HCT116 (cell line): ENCODE measurements around the gene SMAD7. TPM values are rescaled to one million over a fixed set of nuclear protein-coding genes. Genes with fewer than 3 reads are reported as not detected.

ENCODE experiments used
- ATAC-seq: fragments of 200-7000 bp; cut with Tn5 transposase; 2 replicates; pipeline ENCODE4 v1.9.1; 2020; ENCODE audit warnings: mild to moderate bottlenecking, moderate library complexity
- BruUV-seq: library from RNA; stranded (reverse); fragments of 400-500 nt; replicated peaks from 2 replicates; lab custom pipeline; 2021; lab: Mats Ljungman, UMichigan
- CTCF ChIA-PET: fragments of 300-600 bp; sonication (Branson Sonifier 250); formaldehyde crosslinking; loops from one replicate; lab custom pipeline; 2021; ENCODE audit warnings: antibody characterized with exemption; lab: Charles Lee
- POLR2A ChIA-PET: fragments of 300-600, 350-600 bp; sonication (Branson Sonifier 250); formaldehyde crosslinking; loops from one replicate; lab custom pipeline; 2021; ENCODE audit warnings: antibody characterized with exemption; lab: Charles Lee
- RAD21 ChIA-PET, 2 experiments: fragments of 300-600 bp; sonication (Branson Sonifier 250); formaldehyde crosslinking; loops; one replicate each; lab custom pipeline; 2023; ENCODE audit warnings: low total read pairs in 2 of 2; ENCODE audit not compliant: uncharacterized antibody in 2 of 2, unreplicated experiment in 2 of 2, low non-redundant PET in 1 of 2; lab: Charles Lee
- DNase-seq: peaks from one replicate; pipeline ENCODE4 v3.0.0-alpha.2; 2010; ENCODE audit warnings: low read depth, low spot score
- H2AFZ ChIP-seq: fragments of 200-600 bp; shearing (Covaris generic), sonication (generic); 2 replicates; pipeline ENCODE4 v1.6.1; 2017; ENCODE audit warnings: low read depth, mixed run types, mixed read lengths, antibody characterized with exemption, low read length; ENCODE audit not compliant: poor library complexity, severe bottlenecking
- H3K27ac ChIP-seq: 2 replicates; pipeline ENCODE4 v1.5.1; 2012; ENCODE audit warnings: low read depth, low read length
- H3K27me3 ChIP-seq: fragments of 200-600 bp; sonication (generic); 2 replicates; pipeline ENCODE4 v1.6.1; 2016; ENCODE audit warnings: mixed run types, low read length, mixed read lengths; ENCODE audit not compliant: insufficient read depth
- H3K36me3 ChIP-seq, 2 experiments: fragments of 200-500 bp in 1 of 2; fragments of 200-600 bp in 1 of 2; sonication (Bioruptor generic) in 1 of 2; sonication (generic) in 1 of 2; 2 replicates each; pipeline versions ENCODE4 v1.5.1 to v1.6.1; 2014 to 2016; ENCODE audit warnings: low read length in 2 of 2, inconsistent platforms in 1 of 2, mixed read lengths in 1 of 2, mixed run types in 1 of 2; ENCODE audit not compliant: insufficient read depth in 2 of 2, control insufficient read depth in 1 of 2
- H3K4me1 ChIP-seq, 2 experiments: fragments of 200-600 bp in 1 of 2; sonication (generic) in 1 of 2; 2 replicates each; pipeline versions ENCODE4 v1.5.1 to v1.6.1; 2012 to 2017; ENCODE audit warnings: low read length in 2 of 2, inconsistent platforms in 1 of 2, mild to moderate bottlenecking in 1 of 2, mixed read lengths in 1 of 2, mixed run types in 1 of 2, moderate library complexity in 1 of 2; ENCODE audit not compliant: insufficient read depth in 2 of 2, control insufficient read depth in 1 of 2
- H3K4me2 ChIP-seq: fragments of 200-600 bp; sonication (generic); 2 replicates; pipeline ENCODE4 v1.6.1; 2017; ENCODE audit warnings: mixed run types, low read length, mixed read lengths
- H3K4me3 ChIP-seq, 2 experiments: fragments of 200-600 bp in 1 of 2; sonication (generic) in 1 of 2; replicated peaks in 1 of 2; 2 replicates each; pipeline ENCODE4 v1.5.1; 2011 to 2016; ENCODE audit warnings: low read length in 2 of 2, control low read depth in 1 of 2, low read depth in 1 of 2, mild to moderate bottlenecking in 1 of 2, mixed read lengths in 1 of 2, mixed run types in 1 of 2
- H3K79me2 ChIP-seq: fragments of 200-600 bp; sonication (generic); 2 replicates; pipeline ENCODE4 v1.6.1; 2017; ENCODE audit warnings: mild to moderate bottlenecking, mixed run types, low read length, moderate library complexity, mixed read lengths; ENCODE audit not compliant: insufficient read depth
- H3K9ac ChIP-seq: fragments of 200-600 bp; sonication (generic); 2 replicates; pipeline ENCODE4 v1.6.1; 2016; ENCODE audit warnings: low read length, mixed read lengths
- H3K9me2 ChIP-seq: fragments of 200-600 bp; sonication (generic), shearing (Covaris generic); 2 replicates; pipeline ENCODE4 v1.6.1; 2017; ENCODE audit warnings: mixed run types, mild to moderate bottlenecking, moderate library complexity; ENCODE audit not compliant: insufficient read depth
- H3K9me3 ChIP-seq, 2 experiments: fragments of 200-500 bp in 1 of 2; fragments of 200-600 bp in 1 of 2; sonication (Bioruptor generic) in 1 of 2; sonication (generic) in 1 of 2; 2 replicates each; pipeline ENCODE4 v1.6.1; 2014 to 2017; ENCODE audit warnings: low read length in 2 of 2, mixed read lengths in 2 of 2, inconsistent platforms in 1 of 2, low read depth in 1 of 2, mild to moderate bottlenecking in 1 of 2, mixed run types in 1 of 2, moderate library complexity in 1 of 2; ENCODE audit not compliant: control insufficient read depth in 1 of 2, insufficient read depth in 1 of 2
- H4K20me1 ChIP-seq: fragments of 200-600 bp; sonication (generic), shearing (Covaris generic); 2 replicates; pipeline ENCODE4 v1.6.1; 2017; ENCODE audit warnings: mixed run types, mild to moderate bottlenecking, moderate library complexity; ENCODE audit not compliant: insufficient read depth
- CBX3 ChIP-seq: IDR thresholded peaks from 2 replicates; pipeline ENCODE4 v1.6.1; 2012; ENCODE audit warnings: low read depth
- CEBPB ChIP-seq: IDR thresholded peaks from 2 replicates; pipeline ENCODE4 v1.6.1; 2012; ENCODE audit warnings: low read depth
- EGR1 ChIP-seq: IDR thresholded peaks from 2 replicates; pipeline ENCODE4 v1.6.1; 2012; ENCODE audit warnings: low read depth
- ELF1 ChIP-seq: IDR thresholded peaks from 2 replicates; pipeline ENCODE4 v1.6.1; 2012; ENCODE audit warnings: low read depth, borderline replicate concordance
- FOSL1 ChIP-seq: IDR thresholded peaks from 2 replicates; pipeline ENCODE4 v1.6.1; 2012; ENCODE audit warnings: low read depth
- JUND ChIP-seq: IDR thresholded peaks from 2 replicates; pipeline ENCODE4 v1.6.1; 2012
- POLR2A ChIP-seq: IDR thresholded peaks from 2 replicates; pipeline ENCODE4 v1.7.0; 2011; ENCODE audit warnings: borderline replicate concordance; ENCODE audit not compliant: insufficient read depth, insufficient read length; ENCODE audit errors: extremely low read depth
- RAD21 ChIP-seq: IDR thresholded peaks from 2 replicates; pipeline ENCODE4 v1.6.1; 2012; ENCODE audit warnings: low read depth, mild to moderate bottlenecking
- SP1 ChIP-seq: IDR thresholded peaks from 2 replicates; pipeline ENCODE4 v1.6.1; 2012; ENCODE audit warnings: low read depth
- SRF ChIP-seq: IDR thresholded peaks from 2 replicates; pipeline ENCODE4 v1.6.1; 2012; ENCODE audit warnings: low read depth
- TCF7L2 ChIP-seq: IDR thresholded peaks from 2 replicates; pipeline ENCODE4 v1.7.0; 2011; ENCODE audit warnings: borderline replicate concordance, inconsistent platforms; ENCODE audit not compliant: insufficient read depth, insufficient read length; ENCODE audit errors: extremely low read depth
- ZFX ChIP-seq: fragments of 450-650 bp; IDR thresholded peaks from 2 replicates; pipeline ENCODE4 v1.6.1; 2017
- ZNF274 ChIP-seq: fragments of 200-500 bp; sonication (Bioruptor generic); IDR thresholded peaks from 2 replicates; pipeline ENCODE4 v1.6.1; 2014; ENCODE audit warnings: mild to moderate bottlenecking, low read depth, low read length, inconsistent platforms
- intact Hi-C: fragments of 100-400 bp; cut with micrococcal nuclease; formaldehyde crosslinking; loops from 2 replicates; pipeline ENCODE4 v1.10.0; 2022
- total RNA-seq: library from RNA; stranded (reverse); gene quantifications from one replicate; pipeline ENCODE4 v1.2.1, GENCODE V29; 2021; ENCODE audit not compliant: unreplicated experiment
- TF ChIP-seq, protein P1 (sequence below): IDR thresholded peaks from 2 replicates; pipeline ENCODE4 v1.6.1; 2011; ENCODE audit warnings: mild to moderate bottlenecking, low read length, moderate library complexity; ENCODE audit not compliant: insufficient replicate concordance; ENCODE audit errors: extremely low read depth
- TF ChIP-seq, protein P2 (sequence below), 3 experiments: fragments of 200-600 bp in 1 of 3; sonication (generic) in 1 of 3; IDR thresholded peaks in 2 of 3; conservative IDR thresholded peaks in 1 of 3; 2 replicates each; pipeline ENCODE4 v1.5.1; 2012 to 2017; ENCODE audit warnings: low read depth in 2 of 3, low read length in 2 of 3, antibody characterized with exemption in 1 of 3, borderline replicate concordance in 1 of 3, control low read depth in 1 of 3, mild to moderate bottlenecking in 1 of 3, mixed read lengths in 1 of 3, mixed run types in 1 of 3, moderate library complexity in 1 of 3; ENCODE audit not compliant: insufficient read depth in 1 of 3
- TF ChIP-seq, protein P3 (sequence below): IDR thresholded peaks from 2 replicates; pipeline ENCODE4 v1.6.1; 2012

SMAD7 gene
- total RNA-seq, 1 experiment from 2014 or later, result 7.2 TPM

DNA sequence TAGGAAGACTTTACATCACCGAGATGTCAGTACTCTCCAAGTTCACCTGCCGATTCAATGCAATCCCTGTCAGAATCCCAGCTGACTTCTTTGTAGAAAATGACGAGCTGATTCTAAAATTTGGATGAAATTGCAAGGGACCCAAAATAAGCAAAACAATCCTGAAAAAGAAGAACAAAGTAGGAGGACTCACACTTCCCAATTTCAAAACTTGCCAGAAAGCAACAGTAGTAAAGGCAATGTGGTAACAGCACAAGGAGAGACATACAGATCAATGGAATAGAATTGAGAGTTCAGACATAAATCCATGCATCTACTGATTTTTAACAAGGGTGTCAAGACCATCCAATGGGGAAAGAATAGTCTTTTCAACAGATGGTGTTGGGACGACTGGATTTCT lies 52.2 kb downstream of the SMAD7 start:
- H3K27me3 ChIP-seq, result peaks cover 8% of the 10 kb centered on the region; the same call in 1 of the 2 replicates
- H3K9me2 ChIP-seq, result no peaks in the 10 kb centered on the region
- ATAC-seq (no peak), DNase-seq (no peak)
- no peaks in the 10 kb centered on the region for H4K20me1 ChIP-seq
- no TSS peak for BruUV-seq
- ChIA-PET POLR2A (no interaction called here), RAD21 (no interaction called here), CTCF (no interaction called here)
- no peak overlapping the region for H3K27ac ChIP-seq
- TF ChIP-seq JUND, result no peak
- TF ChIP-seq, protein P1, sequence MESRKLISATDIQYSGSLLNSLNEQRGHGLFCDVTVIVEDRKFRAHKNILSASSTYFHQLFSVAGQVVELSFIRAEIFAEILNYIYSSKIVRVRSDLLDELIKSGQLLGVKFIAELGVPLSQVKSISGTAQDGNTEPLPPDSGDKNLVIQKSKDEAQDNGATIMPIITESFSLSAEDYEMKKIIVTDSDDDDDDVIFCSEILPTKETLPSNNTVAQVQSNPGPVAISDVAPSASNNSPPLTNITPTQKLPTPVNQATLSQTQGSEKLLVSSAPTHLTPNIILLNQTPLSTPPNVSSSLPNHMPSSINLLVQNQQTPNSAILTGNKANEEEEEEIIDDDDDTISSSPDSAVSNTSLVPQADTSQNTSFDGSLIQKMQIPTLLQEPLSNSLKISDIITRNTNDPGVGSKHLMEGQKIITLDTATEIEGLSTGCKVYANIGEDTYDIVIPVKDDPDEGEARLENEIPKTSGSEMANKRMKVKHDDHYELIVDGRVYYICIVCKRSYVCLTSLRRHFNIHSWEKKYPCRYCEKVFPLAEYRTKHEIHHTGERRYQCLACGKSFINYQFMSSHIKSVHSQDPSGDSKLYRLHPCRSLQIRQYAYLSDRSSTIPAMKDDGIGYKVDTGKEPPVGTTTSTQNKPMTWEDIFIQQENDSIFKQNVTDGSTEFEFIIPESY, result no peak
- TF ChIP-seq ELF1, result no peak
- no peak overlapping the region for H3K4me3 ChIP-seq
- no peak overlapping the region for H2AFZ ChIP-seq
- H3K9ac ChIP-seq, result no peak overlapping the region
- intact Hi-C loops, result no loop called here
- no peak overlapping the region for H3K4me2 ChIP-seq
- no peaks in the 10 kb centered on the region for H3K79me2 ChIP-seq
- no peaks in the 10 kb centered on the region for H3K9me3 ChIP-seq
- no peaks in the 10 kb centered on the region for H3K36me3 ChIP-seq
- H3K4me1 ChIP-seq, result peaks cover 27 to 33% of the 10 kb centered on the region in 2 experiments

DNA sequence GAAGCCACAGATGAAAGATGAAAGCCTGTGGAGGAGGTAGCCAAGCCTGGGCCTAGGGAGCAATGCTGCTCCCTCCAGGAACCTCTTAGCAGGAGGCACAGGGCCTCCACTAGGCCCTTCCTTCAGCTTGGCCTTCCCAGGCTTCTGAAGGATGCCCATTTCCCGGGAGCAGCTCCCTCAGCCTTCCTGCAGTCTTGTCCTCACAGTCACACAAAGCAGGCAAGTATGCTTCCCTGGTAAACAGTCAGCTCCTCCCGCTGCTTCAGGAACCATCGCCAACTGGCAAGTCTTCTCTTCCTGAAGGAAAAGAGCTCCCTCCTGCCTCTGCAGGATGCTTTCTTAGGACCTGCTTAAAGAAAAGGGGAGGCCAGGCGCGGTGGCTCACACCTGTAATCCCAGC lies 53.2 kb downstream of the SMAD7 start:
- TF ChIP-seq CEBPB (no peak), FOSL1 (no peak), SP1 (no peak), CBX3 (no peak), SRF (no peak), ZNF274 (no peak), EGR1 (no peak), POLR2A (no peak), RAD21 (no peak), ZFX (no peak), TCF7L2 (no peak)
- TF ChIP-seq, protein P2, sequence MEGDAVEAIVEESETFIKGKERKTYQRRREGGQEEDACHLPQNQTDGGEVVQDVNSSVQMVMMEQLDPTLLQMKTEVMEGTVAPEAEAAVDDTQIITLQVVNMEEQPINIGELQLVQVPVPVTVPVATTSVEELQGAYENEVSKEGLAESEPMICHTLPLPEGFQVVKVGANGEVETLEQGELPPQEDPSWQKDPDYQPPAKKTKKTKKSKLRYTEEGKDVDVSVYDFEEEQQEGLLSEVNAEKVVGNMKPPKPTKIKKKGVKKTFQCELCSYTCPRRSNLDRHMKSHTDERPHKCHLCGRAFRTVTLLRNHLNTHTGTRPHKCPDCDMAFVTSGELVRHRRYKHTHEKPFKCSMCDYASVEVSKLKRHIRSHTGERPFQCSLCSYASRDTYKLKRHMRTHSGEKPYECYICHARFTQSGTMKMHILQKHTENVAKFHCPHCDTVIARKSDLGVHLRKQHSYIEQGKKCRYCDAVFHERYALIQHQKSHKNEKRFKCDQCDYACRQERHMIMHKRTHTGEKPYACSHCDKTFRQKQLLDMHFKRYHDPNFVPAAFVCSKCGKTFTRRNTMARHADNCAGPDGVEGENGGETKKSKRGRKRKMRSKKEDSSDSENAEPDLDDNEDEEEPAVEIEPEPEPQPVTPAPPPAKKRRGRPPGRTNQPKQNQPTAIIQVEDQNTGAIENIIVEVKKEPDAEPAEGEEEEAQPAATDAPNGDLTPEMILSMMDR (IDR thresholded peaks at IDR 0.05 in 2 of 3, conservative IDR thresholded peaks at IDR 0.05 in 1 of 3; ENCODE audit: borderline replicate concordance in 1 of 3, insufficient read depth in 1 of 3, low read depth in 2 of 3, low read length in 2 of 3), result no peak
- TF ChIP-seq, protein P3, sequence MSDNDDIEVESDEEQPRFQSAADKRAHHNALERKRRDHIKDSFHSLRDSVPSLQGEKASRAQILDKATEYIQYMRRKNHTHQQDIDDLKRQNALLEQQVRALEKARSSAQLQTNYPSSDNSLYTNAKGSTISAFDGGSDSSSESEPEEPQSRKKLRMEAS, result no peak
- TF ChIP-seq, protein P1, result no peak
- intact Hi-C loops, result no loop called here
- CTCF ChIA-PET, result no interaction called here
- no peak overlapping the region for H3K27ac ChIP-seq
- RAD21 ChIA-PET, result no interaction called here
- H3K27me3 ChIP-seq, result peaks cover 8% of the 10 kb centered on the region; the same call in 1 of the 2 replicates
- POLR2A ChIA-PET, result no interaction called here
- no peaks in the 10 kb centered on the region for H3K9me2 ChIP-seq
- no peak overlapping the region for H3K4me3 ChIP-seq
- H2AFZ ChIP-seq, result no peak overlapping the region
- ATAC-seq, result no peak
- H3K4me1 ChIP-seq, result peaks cover 23 to 30% of the 10 kb centered on the region in 2 experiments
- H4K20me1 ChIP-seq, result no peaks in the 10 kb centered on the region
- no peak overlapping the region for H3K4me2 ChIP-seq
- DNase-seq, result no peak
- no peaks in the 10 kb centered on the region for H3K9me3 ChIP-seq
- no TSS peak for BruUV-seq
- no peak overlapping the region for H3K9ac ChIP-seq
- H3K79me2 ChIP-seq, result no peaks in the 10 kb centered on the region
- H3K36me3 ChIP-seq, result no peaks in the 10 kb centered on the region
